Measurements from ENCODE around the gene HSF2BP.

DNA sequence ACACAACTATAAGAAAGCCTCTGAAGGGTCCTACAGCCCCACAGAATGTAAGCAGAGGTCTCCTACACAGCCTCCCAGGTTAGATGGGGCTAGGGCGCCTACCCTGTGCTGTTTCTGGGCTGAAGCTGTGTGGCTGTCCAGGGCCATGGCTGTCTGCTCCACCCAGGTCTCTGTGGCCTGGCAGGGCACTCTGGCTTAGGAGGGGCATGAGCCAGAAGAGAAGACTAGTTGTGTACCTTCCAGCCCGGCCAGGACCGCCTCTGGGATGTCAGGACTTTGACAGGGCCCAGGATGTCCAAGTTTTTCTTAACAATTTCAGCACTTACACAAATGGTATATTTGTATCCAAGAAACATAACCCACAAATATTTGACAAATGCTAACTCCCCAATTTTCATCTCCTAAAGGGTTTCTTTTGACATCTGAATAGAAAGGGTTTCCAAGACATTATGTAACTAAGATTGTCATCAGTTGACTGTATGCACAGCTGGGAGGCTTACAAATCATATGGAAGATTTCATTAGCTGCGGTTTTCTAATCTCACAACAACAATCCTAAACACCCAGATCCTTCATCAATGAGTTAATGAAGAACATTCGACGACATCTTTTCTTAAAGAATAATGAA lies 80.5 kb downstream of the HSF2BP start:
- TF ChIP-seq CTCF (IDR thresholded peaks at IDR 0.05) (no peak), POLR2A (IDR thresholded peaks at IDR 0.05) (no peak)
